Endothelial cell of umbilical vein (primary cell): ENCODE data around the gene GANAB. TPM values are rescaled to one million over a fixed set of nuclear protein-coding genes. Genes with fewer than 3 reads are reported as not detected.

ENCODE experiments used
- BruUV-seq: library from RNA; stranded (reverse); fragments of 400-500 nt; replicated peaks from 2 replicates; lab custom pipeline; 2021; lab: Mats Ljungman, UMichigan
- CTCF ChIA-PET: fragments of 300-600, 350-600 bp; sonication (Branson Sonifier 250); formaldehyde crosslinking; loops from one replicate; lab custom pipeline; 2021; ENCODE audit warnings: antibody characterized with exemption, inconsistent platforms; lab: Charles Lee
- POLR2A ChIA-PET: fragments of 300-600, 350-600 bp; sonication (Branson Sonifier 250); formaldehyde crosslinking; loops from one replicate; lab custom pipeline; 2021; ENCODE audit warnings: antibody characterized with exemption, inconsistent platforms; lab: Charles Lee
- DNase-seq: peaks from one replicate; pipeline ENCODE4 v3.0.0-alpha.2; 2011; ENCODE audit warnings: low read depth, low spot score
- FAIRE-seq: peaks from 2 replicates; lab custom pipeline; 2011; peaks lifted over from hg19 to GRCh38; lab: Jason Lieb, UNC
- H2AFZ ChIP-seq: 2 replicates; pipeline ENCODE4 v1.6.0; 2012; ENCODE audit warnings: low read depth, low read length, control low read depth, inconsistent platforms
- H3K27ac ChIP-seq: 2 replicates; pipeline ENCODE4 v1.5.1; 2011; ENCODE audit warnings: low read depth, mild to moderate bottlenecking, control low read depth, low read length, moderate library complexity; ENCODE audit not compliant: insufficient read depth
- H3K27me3 ChIP-seq, 2 experiments: 2 replicates each; pipeline versions ENCODE4 v1.6.0 to v1.6.1; 2011; ENCODE audit warnings: low read length in 2 of 2, mixed read lengths in 1 of 2; ENCODE audit not compliant: control insufficient read depth in 2 of 2, insufficient read depth in 2 of 2
- H3K36me3 ChIP-seq, 2 experiments: 2 replicates in 1 of 2; 3 replicates in 1 of 2; pipeline ENCODE4 v1.5.1; 2011; ENCODE audit warnings: low read length in 2 of 2, mild to moderate bottlenecking in 1 of 2, moderate library complexity in 1 of 2; ENCODE audit not compliant: control insufficient read depth in 2 of 2, insufficient read depth in 2 of 2; ENCODE audit errors: extremely low read depth in 1 of 2
- H3K4me1 ChIP-seq: 3 replicates; pipeline ENCODE4 v1.5.1; 2011; ENCODE audit warnings: mild to moderate bottlenecking, low read length; ENCODE audit not compliant: control insufficient read depth, insufficient read depth; ENCODE audit errors: extremely low read depth
- H3K4me2 ChIP-seq: 2 replicates; pipeline ENCODE4 v1.6.1; 2011; ENCODE audit warnings: low read length, control low read depth, mixed read lengths; ENCODE audit not compliant: insufficient read depth
- H3K4me3 ChIP-seq, 3 experiments: fragments of 200-600 bp in 1 of 3; sonication (generic), shearing (Covaris generic) in 1 of 3; replicated peaks in 1 of 3; 2 replicates each; pipeline ENCODE4 v1.5.1; 2011 to 2016; ENCODE audit warnings: control low read depth in 3 of 3, low read length in 3 of 3, mild to moderate bottlenecking in 2 of 3, inconsistent platforms in 1 of 3, low read depth in 1 of 3, moderate library complexity in 1 of 3; ENCODE audit not compliant: insufficient read depth in 1 of 3
- H3K79me2 ChIP-seq: 2 replicates; pipeline ENCODE4 v1.6.0; 2012; ENCODE audit warnings: low read length, inconsistent platforms; ENCODE audit not compliant: control insufficient read depth, insufficient read depth
- H3K9ac ChIP-seq: replicated peaks from 2 replicates; pipeline ENCODE3; 2011; ENCODE audit warnings: low read length, control low read depth; ENCODE audit not compliant: insufficient read depth; ENCODE audit errors: extremely low read depth
- H3K9me1 ChIP-seq: replicated peaks from 3 replicates; pipeline ENCODE4 v1.6.0; 2011; ENCODE audit warnings: mild to moderate bottlenecking, low read length; ENCODE audit not compliant: control insufficient read depth, insufficient read depth; ENCODE audit errors: extremely low read depth
- H3K9me3 ChIP-seq: replicated peaks from 2 replicates; pipeline ENCODE4 v1.5.1; 2012; ENCODE audit warnings: low read length, inconsistent platforms; ENCODE audit not compliant: control insufficient read depth, insufficient read depth
- H4K20me1 ChIP-seq: replicated peaks from 2 replicates; pipeline ENCODE3; 2011; ENCODE audit warnings: mild to moderate bottlenecking, low read length; ENCODE audit not compliant: control insufficient read depth, insufficient read depth; ENCODE audit errors: extremely low read depth
- EZH2 ChIP-seq: IDR thresholded peaks from 2 replicates; pipeline ENCODE4 v1.6.1; 2012; ENCODE audit warnings: borderline replicate concordance, low read depth, mild to moderate bottlenecking, moderate library complexity, low read length, inconsistent platforms; ENCODE audit not compliant: severe bottlenecking
- FOS ChIP-seq: IDR thresholded peaks from 2 replicates; pipeline ENCODE4 v1.6.1; 2011; ENCODE audit warnings: mild to moderate bottlenecking, low read length, moderate library complexity, borderline replicate concordance; ENCODE audit not compliant: insufficient read depth
- GATA2 ChIP-seq: IDR thresholded peaks from 2 replicates; pipeline ENCODE4 v1.7.0; 2011; ENCODE audit warnings: low read depth, mild to moderate bottlenecking, moderate library complexity, mixed read lengths, low read length; ENCODE audit not compliant: insufficient read length, insufficient read depth
- JUN ChIP-seq: IDR thresholded peaks from 2 replicates; pipeline ENCODE4 v1.6.1; 2011; ENCODE audit warnings: borderline replicate concordance, low read depth; ENCODE audit not compliant: insufficient read length, insufficient read depth
- MYC ChIP-seq: IDR thresholded peaks from one replicate; pipeline ENCODE4 v1.6.1; 2011; ENCODE audit warnings: mild to moderate bottlenecking, low read depth, low read length
- POLR2A ChIP-seq: IDR thresholded peaks from 2 replicates; pipeline ENCODE4 v1.6.1; 2012; ENCODE audit warnings: low read depth, mild to moderate bottlenecking, control low read depth, low read length
- POLR2AphosphoS5 ChIP-seq: IDR thresholded peaks from 2 replicates; pipeline ENCODE4 v1.6.1; 2012; ENCODE audit warnings: low read depth, mild to moderate bottlenecking, control low read depth, low read length, moderate library complexity; ENCODE audit not compliant: insufficient read depth
- dilution Hi-C: fragments of 300-500 bp; cut with MboI; formaldehyde crosslinking; loops from one replicate; pipeline ENCODE4 v1.15.0; 2019; ENCODE audit warnings: low sequenced_read_pairs; ENCODE audit not compliant: extremely low pct_ligation_motif_present
- intact Hi-C: fragments of 100-400 bp; cut with micrococcal nuclease; formaldehyde crosslinking; loops from one replicate; pipeline ENCODE4 v1.10.0; 2022
- polyA plus RNA-seq, 4 experiments: library from polyadenylated mRNA; depleted of rRNA in 3 of 4; stranded (reverse) in 3 of 4; unstranded in 1 of 4; fragments of >200 nt; gene quantifications; 2 replicates each; pipeline versions ENCODE4 v1.2.1 to v1.2.3, GENCODE V29; 2011 to 2012; ENCODE audit warnings: missing spikeins in 1 of 4
- total RNA-seq: library from RNA; stranded (reverse); gene quantifications from 2 replicates; pipeline ENCODE4 v1.2.3, GENCODE V29; 2021
- TF ChIP-seq, protein P1 (sequence below): IDR thresholded peaks from 2 replicates; pipeline ENCODE4 v1.6.1; 2011; ENCODE audit not compliant: insufficient read depth, insufficient read length
- TF ChIP-seq, protein P2 (sequence below), 2 donors: IDR thresholded peaks; 1 replicate in 1 of 2; 2 replicates in 1 of 2; pipeline ENCODE4 v1.5.1; 2011; ENCODE audit warnings: low read length in 2 of 2, mild to moderate bottlenecking in 2 of 2, moderate library complexity in 2 of 2, control low read depth in 1 of 2, inconsistent platforms in 1 of 2, low read depth in 1 of 2; ENCODE audit not compliant: insufficient read depth in 1 of 2; ENCODE audit errors: extremely low read depth in 1 of 2

The GANAB gene
- total and polyA plus RNA-seq, 2 donors (not counting 3 experiments of a cell fraction or from before 2014, with no cell fraction given): 389 to 455 TPM

DNA sequence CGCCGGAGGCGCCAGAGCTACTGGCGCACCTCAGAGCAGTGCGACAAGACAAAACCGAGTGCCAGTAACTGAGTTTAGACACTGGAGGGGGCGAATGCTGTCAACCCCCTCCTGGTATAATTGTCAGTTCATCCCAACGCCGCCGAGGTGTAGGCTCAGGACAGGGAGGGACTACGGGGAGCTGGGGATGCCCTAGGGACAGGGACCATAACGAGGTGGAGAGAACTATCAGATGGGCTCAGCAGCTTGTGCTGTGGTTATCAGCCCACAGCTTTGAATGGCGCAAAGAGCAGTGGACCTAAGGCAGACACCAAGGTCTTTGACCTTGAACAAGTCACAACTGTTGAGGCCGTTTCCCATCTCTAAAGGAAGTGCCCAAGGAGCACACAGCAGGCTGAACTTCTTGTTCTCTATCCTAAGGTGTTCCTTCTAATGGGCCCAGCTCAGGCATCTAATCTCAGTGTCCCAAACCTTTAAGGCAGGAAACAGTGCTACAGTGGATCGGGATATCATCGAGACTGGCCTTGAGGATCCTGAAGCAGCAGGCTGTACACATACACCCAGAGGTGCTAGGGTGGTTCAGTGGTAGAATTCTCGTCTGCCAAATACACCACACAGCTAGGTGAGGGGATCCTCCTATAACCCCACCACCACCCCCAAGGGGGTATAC is 54.1 kb downstream of the GANAB start:
- Histone ChIP-seq H3K9me1 (no peaks in the 10 kb centered on the region), H2AFZ (peak overlapping the region; percentile 30), H3K36me3 (peaks cover 28 to 35% of the 10 kb centered on the region in 2 experiments), H3K79me2 (peaks cover 17% of the 10 kb centered on the region), H3K9ac (peak overlapping the region; percentile 65), H3K27ac (peak overlapping the region; percentile 82), H3K27me3 (no peaks in the 10 kb centered on the region), H3K4me3 (peak overlapping the region in 2 of 3 experiments; percentile 36 to 43), H4K20me1 (no peaks in the 10 kb centered on the region), H3K4me2 (peak overlapping the region; percentile 71), H3K9me3 (no peaks in the 10 kb centered on the region), H3K4me1 (peaks cover 18% of the 10 kb centered on the region)
- intact Hi-C loops: loop anchor here (5.0 kb wide), 1 partner anchor 250 kb away; no protein-coding TSS in a partner anchor
- dilution Hi-C loops: no loop called here
- no peak for TF ChIP-seq FOS
- TF ChIP-seq POLR2A: no peak
- no peak for TF ChIP-seq GATA2
- no peak for TF ChIP-seq POLR2AphosphoS5
- no peak for TF ChIP-seq JUN
- TF ChIP-seq, protein P1, sequence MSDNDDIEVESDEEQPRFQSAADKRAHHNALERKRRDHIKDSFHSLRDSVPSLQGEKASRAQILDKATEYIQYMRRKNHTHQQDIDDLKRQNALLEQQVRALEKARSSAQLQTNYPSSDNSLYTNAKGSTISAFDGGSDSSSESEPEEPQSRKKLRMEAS: no peak
- no peak for TF ChIP-seq MYC
- TF ChIP-seq, protein P2, sequence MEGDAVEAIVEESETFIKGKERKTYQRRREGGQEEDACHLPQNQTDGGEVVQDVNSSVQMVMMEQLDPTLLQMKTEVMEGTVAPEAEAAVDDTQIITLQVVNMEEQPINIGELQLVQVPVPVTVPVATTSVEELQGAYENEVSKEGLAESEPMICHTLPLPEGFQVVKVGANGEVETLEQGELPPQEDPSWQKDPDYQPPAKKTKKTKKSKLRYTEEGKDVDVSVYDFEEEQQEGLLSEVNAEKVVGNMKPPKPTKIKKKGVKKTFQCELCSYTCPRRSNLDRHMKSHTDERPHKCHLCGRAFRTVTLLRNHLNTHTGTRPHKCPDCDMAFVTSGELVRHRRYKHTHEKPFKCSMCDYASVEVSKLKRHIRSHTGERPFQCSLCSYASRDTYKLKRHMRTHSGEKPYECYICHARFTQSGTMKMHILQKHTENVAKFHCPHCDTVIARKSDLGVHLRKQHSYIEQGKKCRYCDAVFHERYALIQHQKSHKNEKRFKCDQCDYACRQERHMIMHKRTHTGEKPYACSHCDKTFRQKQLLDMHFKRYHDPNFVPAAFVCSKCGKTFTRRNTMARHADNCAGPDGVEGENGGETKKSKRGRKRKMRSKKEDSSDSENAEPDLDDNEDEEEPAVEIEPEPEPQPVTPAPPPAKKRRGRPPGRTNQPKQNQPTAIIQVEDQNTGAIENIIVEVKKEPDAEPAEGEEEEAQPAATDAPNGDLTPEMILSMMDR (IDR thresholded peaks at IDR 0.05; ENCODE audit: extremely low read depth in 1 of 2, insufficient read depth in 1 of 2, low read depth in 1 of 2, low read length in 2 of 2): no peak
- no peak for TF ChIP-seq EZH2
- ChIA-PET CTCF (interaction anchor here (0.7 to 4.5 kb wide), 21 partner anchors 9 to 289 kb away, joined by 3 to 52 read pairs (median 9); partner anchors contain the start of genes AHNAK, B3GAT3, C11orf98 and CSKMT), POLR2A (interaction anchor here (0.9 to 3.7 kb wide), 16 partner anchors 9 to 249 kb away, joined by 3 to 75 read pairs (median 6); partner anchors contain the start of genes B3GAT3, C11orf98, CSKMT and EEF1G)
- peak; percentile 76 for FAIRE-seq
- no peak for DNase-seq
- BruUV-seq: no TSS peak
